Activated CD4-positive, alpha-beta T cell treated with anti-CD3 and anti-CD28 coated beads, Interleukin-2, Interleukin-4, amounts not matched to agents 100 ng/mL and 50 ng/mL, durations not matched to agents 16 hours and 8 hours (primary cell): ENCODE data around the gene BRCA1.
"Not testable (repeated sequence)": the region's sequence is repeated elsewhere in the genome, so short reads cannot be mapped to it uniquely, and the experiment has no call there.

ENCODE experiments used
- DNase-seq: peaks from one replicate; pipeline ENCODE4 v3.0.0-alpha.2; 2020; ENCODE audit warnings: low spot score

Gene BRCA1

GRCh38 chr17:43003542-43004172 is 121.5 kb downstream of the BRCA1 start:
- DNase-seq = no peak

- not testable (repeated sequence) for DNase-seq
These were observed 124.3 kb downstream of the BRCA1 start for GRCh38 chr17:43000894-43001293.

GRCh38 chr17:42999003-42999525 is 126.1 kb downstream of the BRCA1 start:
- no peak for DNase-seq

- peak; percentile 99 for DNase-seq
These were observed 126.9 kb downstream of the BRCA1 start, which contains the start of gene RPL27 for GRCh38 chr17:42997984-42998938. TSS of gene RPL27 (plus strand) at chr17:42998419. CDS start at chr17:42998751, 332 bp downstream.

- no peak for DNase-seq
These were observed 127.7 kb downstream of the BRCA1 start for GRCh38 chr17:42997390-42997983.
